VCaP (cell line): ENCODE results near the gene VWA5B1.
"Not testable (repeated sequence)": the region's sequence is repeated elsewhere in the genome, so short reads cannot be mapped to it uniquely, and the experiment has no call there.

Experiments used
- H3K27ac ChIP-seq: fragments of 450-650 bp; 2 replicates; pipeline ENCODE4 v1.5.1; 2017
- TF ChIP-seq, protein P1 (sequence below): fragments of 450-650 bp; conservative IDR thresholded peaks from 2 replicates; pipeline ENCODE4 v1.5.1; 2017; ENCODE audit warnings: mild to moderate bottlenecking, moderate library complexity

The VWA5B1 gene

GRCh38 chr1:20282533-20282932, 8.1 kb upstream of the VWA5B1 start:
- H3K27ac ChIP-seq = peak overlapping the region; percentile 96
- TF ChIP-seq, protein P1, sequence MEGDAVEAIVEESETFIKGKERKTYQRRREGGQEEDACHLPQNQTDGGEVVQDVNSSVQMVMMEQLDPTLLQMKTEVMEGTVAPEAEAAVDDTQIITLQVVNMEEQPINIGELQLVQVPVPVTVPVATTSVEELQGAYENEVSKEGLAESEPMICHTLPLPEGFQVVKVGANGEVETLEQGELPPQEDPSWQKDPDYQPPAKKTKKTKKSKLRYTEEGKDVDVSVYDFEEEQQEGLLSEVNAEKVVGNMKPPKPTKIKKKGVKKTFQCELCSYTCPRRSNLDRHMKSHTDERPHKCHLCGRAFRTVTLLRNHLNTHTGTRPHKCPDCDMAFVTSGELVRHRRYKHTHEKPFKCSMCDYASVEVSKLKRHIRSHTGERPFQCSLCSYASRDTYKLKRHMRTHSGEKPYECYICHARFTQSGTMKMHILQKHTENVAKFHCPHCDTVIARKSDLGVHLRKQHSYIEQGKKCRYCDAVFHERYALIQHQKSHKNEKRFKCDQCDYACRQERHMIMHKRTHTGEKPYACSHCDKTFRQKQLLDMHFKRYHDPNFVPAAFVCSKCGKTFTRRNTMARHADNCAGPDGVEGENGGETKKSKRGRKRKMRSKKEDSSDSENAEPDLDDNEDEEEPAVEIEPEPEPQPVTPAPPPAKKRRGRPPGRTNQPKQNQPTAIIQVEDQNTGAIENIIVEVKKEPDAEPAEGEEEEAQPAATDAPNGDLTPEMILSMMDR = no peak

GRCh38 chr1:20284046-20284445, 6.6 kb upstream of the VWA5B1 start:
- H3K27ac ChIP-seq = peak overlapping the region; percentile 96; the same call in 1 of the 2 replicates
- TF ChIP-seq, protein P1 = no peak

DNA sequence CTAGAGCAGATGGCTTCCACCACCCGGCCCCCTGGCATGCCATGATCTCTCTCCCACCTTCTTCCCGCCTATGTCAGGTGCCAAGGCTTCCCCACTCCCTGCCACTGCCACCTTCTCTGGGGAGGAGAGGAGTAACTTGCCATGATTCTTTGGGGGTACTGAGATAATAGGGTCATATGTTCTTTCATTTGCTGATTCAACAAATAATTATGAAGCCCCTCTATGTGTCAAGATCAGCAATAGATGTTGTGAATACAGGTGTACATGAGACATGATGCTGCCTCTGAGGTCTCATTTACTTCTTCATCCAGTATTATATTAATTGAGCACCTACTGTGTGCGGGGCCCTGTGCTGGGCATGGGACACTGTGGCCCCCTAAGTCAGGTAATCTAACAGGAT, 6.0 kb upstream of the VWA5B1 start:
- TF ChIP-seq, protein P1 = no peak
- H3K27ac ChIP-seq = peak overlapping the region; percentile 96; the same call in 1 of the 2 replicates

DNA sequence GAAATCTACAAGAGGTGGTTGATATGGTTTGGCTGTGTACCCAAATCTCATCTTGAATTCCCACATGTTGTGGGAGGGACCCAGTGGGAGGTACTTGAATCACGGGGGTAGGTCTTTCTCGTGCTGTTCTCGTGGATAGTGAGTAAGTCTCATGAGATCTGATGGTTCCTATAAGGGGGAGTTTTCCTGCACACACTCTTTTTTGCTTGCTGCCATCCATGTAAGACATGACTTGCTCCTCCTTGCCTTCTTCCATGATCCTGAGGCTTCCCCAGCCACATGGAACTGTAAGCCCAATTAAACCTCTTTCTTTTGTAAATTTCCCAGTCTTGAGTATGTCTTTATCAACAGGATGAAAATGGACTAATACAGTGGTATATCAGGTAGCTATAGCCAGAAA, 5.2 kb upstream of the VWA5B1 start:
- no peak overlapping the region for H3K27ac ChIP-seq
- TF ChIP-seq, protein P1 = no peak

DNA sequence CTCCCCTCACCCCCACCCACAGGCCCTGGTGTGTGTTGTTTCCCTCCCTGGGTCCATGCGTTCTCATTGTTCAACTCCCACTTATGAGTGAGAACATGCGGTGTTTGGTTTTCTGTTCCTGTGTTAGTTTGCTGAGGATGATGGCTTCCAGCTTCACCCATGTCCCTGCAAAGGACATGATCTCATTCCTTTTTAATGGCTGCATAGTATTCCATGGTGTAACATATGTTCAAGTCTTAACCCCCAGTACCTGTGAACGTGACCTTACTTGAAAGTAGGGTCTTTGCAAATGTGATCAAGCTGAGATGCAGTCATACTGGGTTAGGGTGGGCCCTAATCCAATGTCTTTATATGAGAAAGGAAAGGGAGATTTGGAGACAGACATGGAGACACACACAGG, 3.0 kb upstream of the VWA5B1 start:
- not testable (repeated sequence) for H3K27ac ChIP-seq

DNA sequence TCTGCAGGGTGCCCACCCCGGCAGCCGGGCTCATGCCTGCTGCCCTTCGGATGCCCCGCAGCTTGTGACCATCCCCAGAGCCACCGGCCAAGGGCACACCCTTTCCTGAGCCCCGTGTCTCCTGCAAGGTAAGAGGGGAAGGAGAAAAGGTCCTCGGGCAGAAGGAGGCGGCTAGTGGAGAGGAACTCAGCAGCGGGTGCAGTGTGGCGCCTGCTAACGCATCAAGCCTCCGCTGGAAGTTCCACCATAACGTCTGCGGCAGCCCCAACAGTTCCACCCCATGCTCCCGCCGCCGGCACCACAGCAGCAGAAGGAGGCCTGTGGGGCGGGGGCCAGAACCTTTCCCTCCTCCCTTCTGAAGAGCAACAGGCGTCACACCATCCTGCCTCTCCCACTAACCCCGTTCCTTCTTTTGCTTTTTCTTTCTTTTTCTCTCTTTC, 990 bp downstream of the VWA5B1 start:
- TF ChIP-seq, protein P1 = no peak
- no peak overlapping the region for H3K27ac ChIP-seq

DNA sequence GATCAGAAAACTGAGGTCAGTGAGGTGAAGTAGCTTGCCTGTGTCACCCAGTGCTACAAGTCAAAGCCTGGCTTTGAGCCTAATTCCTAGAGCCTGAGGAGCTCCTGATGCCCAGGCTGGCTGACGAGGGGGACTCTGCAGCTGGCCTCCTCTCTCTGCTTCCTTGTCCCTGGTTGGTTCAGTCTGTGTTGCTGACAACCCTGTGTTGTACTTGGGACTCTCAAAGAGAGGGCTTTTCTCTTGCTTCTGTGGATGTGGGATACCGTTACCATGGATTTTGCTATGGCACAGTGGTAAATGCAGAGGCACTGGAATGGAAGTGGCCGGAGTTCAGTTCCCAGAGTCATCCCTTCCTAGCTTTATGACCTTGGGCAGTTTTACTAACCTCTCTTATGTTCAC, 8.0 kb downstream of the VWA5B1 start:
- TF ChIP-seq, protein P1 = no peak
- H3K27ac ChIP-seq = no peak overlapping the region

- H3K27ac ChIP-seq = no peak overlapping the region
- TF ChIP-seq, protein P1 = no peak
Measured at GRCh38 chr1:20301463-20302107, 10.9 kb downstream of the VWA5B1 start.
